SIG-M5 (cell line): Measurements from ENCODE around the gene NEB.
"Not testable (repeated sequence)": the region's sequence is repeated elsewhere in the genome, so short reads cannot be mapped to it uniquely, and the experiment has no call there.

ENCODE experiments used
- DNase-seq: peaks from one replicate; lab custom pipeline; 2025; lab: John Stamatoyannopoulos, UW

The NEB gene

GRCh38 chr2:151758744-151759143 is 24.5 kb upstream of the NEB start:
- DNase-seq, result no peak

- DNase-seq, result no peak
Observed at GRCh38 chr2:151757861-151758260, 23.6 kb upstream of the NEB start.

GRCh38 chr2:151756820-151757219 is 22.5 kb upstream of the NEB start:
- no peak for DNase-seq

GRCh38 chr2:151754253-151754897 is 20.1 kb upstream of the NEB start:
- DNase-seq, result no peak

- DNase-seq, result no peak
Observed at GRCh38 chr2:151753540-151753939, 19.3 kb upstream of the NEB start.

- not testable (repeated sequence) for DNase-seq
Observed at GRCh38 chr2:151745261-151745660, 11.0 kb upstream of the NEB start.

GRCh38 chr2:151730262-151730975 is 3.9 kb downstream of the NEB start:
- no peak for DNase-seq

- no peak for DNase-seq
Observed at GRCh38 chr2:151729837-151730236, 4.4 kb downstream of the NEB start.

- no peak for DNase-seq
Observed at GRCh38 chr2:151729415-151729811, 4.9 kb downstream of the NEB start.

- DNase-seq, result no peak
Observed at GRCh38 chr2:151728804-151729414, 5.4 kb downstream of the NEB start.

GRCh38 chr2:151727593-151728552 is 6.4 kb downstream of the NEB start:
- DNase-seq, result no peak

GRCh38 chr2:151721161-151721560 is 13.1 kb downstream of the NEB start:
- DNase-seq, result no peak

GRCh38 chr2:151720521-151720920 is 13.8 kb downstream of the NEB start:
- DNase-seq, result no peak

GRCh38 chr2:151718796-151719195 is 15.5 kb downstream of the NEB start:
- DNase-seq, result no peak

- no peak for DNase-seq
Observed at GRCh38 chr2:151718247-151718646, 16.0 kb downstream of the NEB start.

GRCh38 chr2:151716721-151717120 is 17.6 kb downstream of the NEB start:
- DNase-seq, result no peak

- no peak for DNase-seq
Observed at GRCh38 chr2:151713291-151713903, 20.9 kb downstream of the NEB start.

- DNase-seq, result no peak
Observed at GRCh38 chr2:151711025-151711424, 23.3 kb downstream of the NEB start.

GRCh38 chr2:151708788-151709187 is 25.5 kb downstream of the NEB start:
- no peak for DNase-seq

GRCh38 chr2:151707857-151708256 is 26.4 kb downstream of the NEB start:
- DNase-seq, result no peak

GRCh38 chr2:151704480-151704961 is 29.8 kb downstream of the NEB start:
- not testable (repeated sequence) for DNase-seq

- not testable (repeated sequence) for DNase-seq
Observed at GRCh38 chr2:151698134-151698533, 36.1 kb downstream of the NEB start.
